ENCODE data around the gene ACSM5.
"Not testable (repeated sequence)": the region's sequence is repeated elsewhere in the genome, so short reads cannot be mapped to it uniquely, and the experiment has no call there.

The ACSM5 gene

DNA sequence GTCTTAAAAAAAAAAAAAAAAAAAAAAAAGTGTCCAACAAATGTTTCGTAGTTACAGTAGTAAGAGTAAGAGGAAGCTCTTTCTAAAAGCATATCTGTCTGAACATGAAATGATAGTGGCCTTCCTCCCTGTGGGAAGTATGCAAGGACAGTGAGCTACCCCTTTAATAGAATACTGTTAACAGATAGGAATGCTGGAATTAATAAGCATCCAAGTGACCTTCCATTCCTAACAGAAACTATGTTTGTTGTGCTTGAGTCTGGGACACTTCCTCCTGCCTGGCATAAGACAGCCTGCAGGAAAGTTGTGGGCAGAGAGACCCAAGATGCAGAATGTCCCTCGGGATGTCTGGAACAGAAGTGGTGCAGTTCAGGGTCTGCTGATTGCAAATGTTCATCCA, 29.6 kb downstream of the ACSM5 start:
- in situ Hi-C loops (cut with HindIII; ENCODE audit: low pct_ligation_motif_present, low pct_unique_long_range_greater_than_20kb, low sequenced_read_pairs); DNase-seq: not testable (repeated sequence)

DNA sequence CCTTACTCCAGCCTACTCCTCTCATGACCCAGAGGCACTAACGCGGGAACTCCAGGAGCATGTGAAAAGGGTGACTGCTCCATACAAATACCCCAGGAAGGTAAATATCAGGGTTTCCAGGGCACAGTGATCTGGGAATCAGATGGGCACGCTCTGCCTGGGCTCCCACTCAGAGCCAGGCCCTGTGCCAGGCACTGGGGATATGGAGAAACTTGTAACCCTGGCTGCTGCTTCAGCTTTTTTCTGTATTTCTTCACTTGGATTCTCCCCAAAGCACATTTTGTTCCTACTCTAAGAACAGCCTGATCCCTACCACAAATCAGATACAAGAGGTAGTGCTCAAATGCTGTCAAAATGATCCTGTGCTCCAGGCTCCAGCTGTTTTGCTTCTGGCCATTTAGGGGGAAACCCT, 30.5 kb downstream of the ACSM5 start:
- in situ Hi-C loops (cut with HindIII; ENCODE audit: low pct_ligation_motif_present, low pct_unique_long_range_greater_than_20kb, low sequenced_read_pairs); DNase-seq: not testable (repeated sequence)

DNA sequence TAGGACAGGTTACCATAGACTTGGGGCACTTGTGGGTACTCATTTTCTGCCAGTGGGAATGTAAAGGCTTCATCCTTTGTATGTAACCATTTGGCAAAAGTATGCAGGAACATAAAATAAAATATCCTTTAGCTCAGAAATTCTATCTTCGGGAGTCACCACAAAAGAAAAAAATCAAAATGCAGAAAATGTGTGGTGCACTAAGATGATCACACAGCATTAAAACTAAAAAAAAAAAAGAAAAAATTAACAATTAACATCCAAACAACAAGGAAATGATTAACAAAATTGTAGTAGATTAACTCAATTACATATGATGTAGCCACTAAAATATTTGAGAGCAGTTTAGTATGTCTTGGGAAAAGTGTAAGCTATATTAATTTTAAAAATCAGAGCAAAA, 31.4 kb downstream of the ACSM5 start:
- in situ Hi-C loops (cut with HindIII; ENCODE audit: low pct_ligation_motif_present, low pct_unique_long_range_greater_than_20kb, low sequenced_read_pairs): not testable (repeated sequence)
- DNase-seq: peak; percentile 43

DNA sequence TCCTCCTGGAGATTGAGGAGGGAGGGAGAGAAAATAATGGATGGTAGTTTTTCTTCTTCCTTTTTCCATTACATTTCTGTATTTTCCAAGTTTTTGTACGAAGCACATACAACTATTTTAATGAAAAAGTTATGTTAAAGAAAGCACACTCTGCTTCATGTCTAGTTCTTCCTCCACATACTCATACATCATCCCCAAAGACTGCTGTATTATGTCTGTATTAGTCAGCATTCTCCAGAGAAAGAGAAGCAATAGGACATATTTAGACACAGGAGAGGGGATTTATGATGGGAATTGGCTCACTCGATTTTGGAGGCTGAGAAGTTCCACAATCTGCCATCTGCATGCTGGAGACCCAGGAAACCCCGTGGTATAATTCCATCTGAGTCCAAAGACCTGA, 31.9 kb downstream of the ACSM5 start:
- in situ Hi-C loops (cut with HindIII; ENCODE audit: low pct_ligation_motif_present, low pct_unique_long_range_greater_than_20kb, low sequenced_read_pairs): no loop called here

DNA sequence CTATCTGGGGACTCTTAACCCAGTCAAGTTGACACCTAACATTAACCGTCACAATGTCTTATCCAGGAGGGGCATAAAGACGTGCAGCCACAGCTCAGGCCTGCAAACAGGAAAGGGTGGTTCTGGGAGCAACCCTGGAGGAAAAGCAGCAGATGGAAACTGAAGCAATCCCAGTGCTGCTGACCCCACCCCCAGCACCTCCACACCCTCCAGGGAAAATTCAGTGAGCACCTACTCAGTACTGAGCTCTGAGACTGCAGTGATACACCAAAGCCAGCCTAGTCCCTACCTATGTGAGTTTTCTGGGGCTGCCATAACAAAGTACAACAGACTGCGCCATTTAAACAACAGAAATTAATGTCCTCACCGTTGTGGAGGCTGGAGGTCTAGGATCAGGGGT, 32.5 kb downstream of the ACSM5 start:
- DNase-seq; in situ Hi-C loops (cut with HindIII; ENCODE audit: low pct_ligation_motif_present, low pct_unique_long_range_greater_than_20kb, low sequenced_read_pairs): not testable (repeated sequence)

More for the DNA sequence above, 31.9 kb downstream of the ACSM5 start:
- DNase-seq: peak; percentile 31

DNA sequence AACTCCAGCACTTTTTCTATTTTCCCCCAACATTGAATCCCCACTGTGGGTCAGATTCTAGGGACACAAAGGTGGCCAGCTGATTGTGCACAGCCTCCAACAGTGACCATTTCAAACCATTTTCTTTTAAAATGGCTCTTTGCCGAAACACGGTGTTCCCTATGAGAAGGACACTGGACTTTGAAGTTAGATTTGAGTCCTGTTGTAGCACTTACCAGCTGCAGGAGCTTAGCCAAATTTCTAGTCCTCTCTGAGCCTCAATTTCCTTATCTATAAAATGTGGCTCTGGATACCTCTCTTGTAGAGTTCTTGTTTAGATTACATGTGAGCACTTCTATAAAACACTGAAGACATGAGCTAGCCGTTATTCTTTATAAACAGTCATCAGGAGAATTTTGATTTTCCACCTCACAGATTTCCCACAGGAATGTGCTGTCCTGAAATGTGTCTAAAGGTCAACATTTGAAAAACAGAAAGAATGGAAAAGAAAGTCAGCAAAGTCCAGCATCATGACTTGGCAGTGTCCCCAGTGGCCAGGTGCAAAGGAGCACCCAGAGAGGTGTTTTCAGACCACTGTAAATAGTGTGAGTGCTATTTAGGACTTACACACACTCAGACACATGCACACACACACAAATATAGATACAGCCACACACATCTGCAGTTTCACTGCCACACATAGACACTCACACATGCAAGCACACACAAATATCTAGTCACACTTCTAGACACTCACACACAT, 37.5 kb downstream of the ACSM5 start:
- DNase-seq; in situ Hi-C loops (cut with HindIII; ENCODE audit: low pct_ligation_motif_present, low pct_unique_long_range_greater_than_20kb, low sequenced_read_pairs): not testable (repeated sequence)

DNA sequence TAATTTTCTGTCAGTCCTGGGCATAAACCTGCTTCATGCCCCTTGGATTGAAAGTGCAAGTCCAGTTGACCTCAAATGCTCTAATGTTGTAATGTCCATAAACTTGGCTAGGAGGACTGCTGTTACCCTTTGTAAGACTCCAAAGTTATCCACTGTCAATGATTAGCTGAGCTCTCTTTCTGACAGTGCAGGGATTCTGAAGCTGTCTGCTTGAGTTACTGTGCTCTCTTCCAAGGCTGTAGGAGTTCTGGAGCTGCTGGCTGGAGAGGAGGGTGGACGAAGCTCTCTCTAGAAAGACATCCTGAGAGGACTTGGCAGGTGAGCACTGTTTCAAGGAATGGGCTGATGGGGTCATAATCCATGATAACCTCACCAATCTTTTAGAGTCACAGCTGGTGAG, 42.0 kb downstream of the ACSM5 start, which contains the start of gene ACSM2A:
Gene ACSM2A (plus strand): TSS at position 158 of the 400 bp plus-strand sequence. CDS start 8,594 bp downstream, outside the sequence.
- in situ Hi-C loops (cut with HindIII; ENCODE audit: low pct_ligation_motif_present, low pct_unique_long_range_greater_than_20kb, low sequenced_read_pairs): not testable (repeated sequence)
- peak; percentile 7 for DNase-seq

DNA sequence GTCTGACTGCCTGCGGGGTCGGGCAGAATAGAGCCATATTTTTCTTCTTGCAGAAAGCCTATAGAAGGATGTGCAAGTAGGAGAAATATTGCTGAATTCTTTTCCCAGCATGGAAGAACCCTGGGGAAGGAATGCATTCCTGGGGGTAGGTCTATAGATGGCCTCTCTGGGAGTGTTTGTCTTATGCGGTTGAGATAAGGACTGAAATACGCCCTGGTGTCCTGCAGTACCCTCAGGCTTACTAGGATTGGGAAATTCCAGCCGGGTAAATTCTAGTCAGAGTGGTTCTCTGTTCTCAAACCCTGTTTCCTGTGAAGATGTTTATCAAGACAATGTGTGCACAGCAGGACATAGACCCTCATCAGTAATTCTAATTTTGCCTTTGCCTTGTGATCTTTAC, 44.3 kb downstream of the ACSM5 start:
- DNase-seq; in situ Hi-C loops (cut with HindIII; ENCODE audit: low pct_ligation_motif_present, low pct_unique_long_range_greater_than_20kb, low sequenced_read_pairs): not testable (repeated sequence)

DNA sequence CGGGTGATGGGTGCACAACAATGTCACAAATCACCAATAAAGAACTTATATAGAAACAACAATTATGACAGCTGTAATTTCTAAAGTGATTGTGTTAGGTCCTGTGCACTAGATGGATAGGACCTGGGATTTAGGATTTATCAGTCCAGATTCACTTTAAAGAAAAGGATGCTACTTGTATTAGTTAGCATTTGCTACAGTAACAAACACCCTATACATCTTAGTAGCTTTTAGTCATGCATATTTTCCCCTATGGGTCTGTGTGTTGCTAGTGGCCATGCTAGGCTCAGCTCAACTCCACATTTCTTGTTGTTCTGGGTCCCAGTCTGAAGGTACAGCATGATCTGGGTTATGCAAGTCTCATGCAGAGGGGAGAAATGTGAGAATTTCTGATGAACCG, 49.9 kb downstream of the ACSM5 start:
- in situ Hi-C loops (cut with HindIII; ENCODE audit: low pct_ligation_motif_present, low pct_unique_long_range_greater_than_20kb, low sequenced_read_pairs); DNase-seq: not testable (repeated sequence)

DNA sequence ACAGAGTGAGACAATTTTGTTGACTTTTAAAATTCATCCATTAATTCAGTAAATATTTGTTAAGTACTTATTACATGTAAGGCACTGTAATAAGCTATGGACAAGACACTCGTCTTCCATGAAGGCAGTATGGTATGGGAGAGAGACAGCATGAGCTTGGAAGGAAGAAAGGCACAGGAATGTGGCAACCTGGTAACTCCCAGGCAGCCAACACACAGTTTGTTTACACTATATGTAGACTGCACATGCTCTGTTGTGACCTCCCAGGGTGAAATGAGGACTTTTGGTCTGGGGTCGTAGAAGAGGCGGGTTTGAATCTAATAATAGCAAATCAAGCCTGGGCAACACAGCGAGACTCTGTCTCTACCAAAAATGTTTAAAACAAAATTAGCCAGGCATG, 51.0 kb downstream of the ACSM5 start:
- in situ Hi-C loops (cut with HindIII; ENCODE audit: low pct_ligation_motif_present, low pct_unique_long_range_greater_than_20kb, low sequenced_read_pairs); DNase-seq: not testable (repeated sequence)

DNA sequence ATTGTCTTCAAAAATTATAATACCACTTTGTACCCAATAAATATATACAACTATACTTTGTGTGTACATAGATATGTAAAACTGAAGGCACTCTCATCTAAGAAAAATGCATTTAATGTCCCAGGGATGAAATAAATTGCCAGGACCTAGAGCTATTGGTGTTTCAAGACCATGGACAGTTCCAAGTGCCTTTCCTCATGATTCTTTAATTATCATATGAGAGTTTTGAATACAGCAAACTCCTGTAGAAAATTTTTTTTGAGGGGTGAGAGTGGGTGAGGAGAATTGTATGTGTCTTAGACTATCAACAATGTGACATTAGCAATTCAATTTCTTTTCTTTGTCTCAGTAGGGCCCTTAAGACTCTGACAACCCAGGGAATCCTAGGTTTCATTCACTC, 59.6 kb downstream of the ACSM5 start:
- DNase-seq; in situ Hi-C loops (cut with HindIII; ENCODE audit: low pct_ligation_motif_present, low pct_unique_long_range_greater_than_20kb, low sequenced_read_pairs): not testable (repeated sequence)

DNA sequence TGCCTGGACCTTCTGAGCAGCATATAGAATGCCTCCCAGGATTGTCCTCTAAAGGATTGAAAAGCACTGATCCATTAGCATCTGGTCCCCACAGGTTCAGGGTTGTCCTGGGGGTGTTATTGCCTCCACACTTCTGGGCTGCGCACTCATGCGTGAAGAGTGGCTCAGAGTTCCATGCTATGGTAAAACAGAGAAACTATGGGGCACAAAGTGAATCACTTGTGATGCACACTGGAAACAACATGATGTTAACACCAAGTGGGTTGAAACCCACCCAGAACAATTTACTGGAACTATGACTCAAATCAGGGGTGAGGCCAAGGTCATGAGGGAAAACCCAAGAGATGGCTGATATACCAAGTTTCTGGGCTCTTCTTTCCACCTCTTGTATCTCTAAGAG, 60.6 kb downstream of the ACSM5 start:
- in situ Hi-C loops (cut with HindIII; ENCODE audit: low pct_ligation_motif_present, low pct_unique_long_range_greater_than_20kb, low sequenced_read_pairs): not testable (repeated sequence)

DNA sequence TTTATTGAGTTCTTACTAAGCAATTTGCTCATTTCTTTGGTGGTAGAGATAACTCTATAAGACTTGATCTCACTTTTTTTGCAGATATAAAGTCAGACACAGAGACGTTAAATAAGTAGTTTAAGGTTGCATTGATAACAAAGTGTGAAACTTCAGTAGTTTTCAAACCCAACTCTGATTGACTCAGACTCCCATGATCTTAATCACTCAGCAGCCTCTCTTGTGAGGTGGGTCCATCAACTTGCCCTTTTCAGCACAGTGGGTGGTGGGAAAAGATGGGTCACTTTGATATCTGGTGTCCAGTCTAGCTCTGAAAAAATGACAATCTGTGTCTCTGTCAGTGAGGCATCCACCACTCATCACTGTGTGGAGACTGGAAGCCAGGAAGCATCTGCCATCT, 61.4 kb downstream of the ACSM5 start:
- in situ Hi-C loops (cut with HindIII; ENCODE audit: low pct_ligation_motif_present, low pct_unique_long_range_greater_than_20kb, low sequenced_read_pairs); DNase-seq: not testable (repeated sequence)

More for the DNA sequence above, 60.6 kb downstream of the ACSM5 start:
- DNase-seq: not testable (repeated sequence)

DNA sequence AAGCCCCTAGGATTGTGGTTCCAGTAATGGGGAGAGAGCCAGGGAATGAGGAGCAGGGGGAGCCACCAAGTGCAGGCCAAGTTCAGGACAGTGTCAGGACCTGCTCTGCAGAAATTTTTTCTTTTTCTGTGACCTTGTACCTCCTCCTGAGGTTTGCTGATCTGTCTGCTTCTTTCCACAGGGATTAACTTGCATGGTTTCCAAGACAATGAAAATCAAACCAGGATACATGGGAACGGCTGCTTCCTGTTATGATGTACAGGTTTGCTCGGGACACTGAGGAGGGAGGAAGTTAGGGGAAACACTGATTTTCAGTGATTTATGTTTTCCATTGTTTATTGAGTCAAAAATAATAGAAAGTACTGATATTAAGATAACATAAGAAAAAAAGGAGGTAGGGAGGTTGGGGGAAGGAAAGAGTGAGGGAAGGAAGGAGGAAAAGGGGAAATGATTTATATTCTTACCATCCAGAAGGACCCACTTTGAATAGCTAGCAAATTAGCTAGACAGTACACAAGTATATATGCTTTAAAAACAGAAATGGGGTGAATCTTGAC, 67.9 kb downstream of the ACSM5 start:
- in situ Hi-C loops (cut with HindIII; ENCODE audit: low pct_ligation_motif_present, low pct_unique_long_range_greater_than_20kb, low sequenced_read_pairs); DNase-seq: not testable (repeated sequence)

DNA sequence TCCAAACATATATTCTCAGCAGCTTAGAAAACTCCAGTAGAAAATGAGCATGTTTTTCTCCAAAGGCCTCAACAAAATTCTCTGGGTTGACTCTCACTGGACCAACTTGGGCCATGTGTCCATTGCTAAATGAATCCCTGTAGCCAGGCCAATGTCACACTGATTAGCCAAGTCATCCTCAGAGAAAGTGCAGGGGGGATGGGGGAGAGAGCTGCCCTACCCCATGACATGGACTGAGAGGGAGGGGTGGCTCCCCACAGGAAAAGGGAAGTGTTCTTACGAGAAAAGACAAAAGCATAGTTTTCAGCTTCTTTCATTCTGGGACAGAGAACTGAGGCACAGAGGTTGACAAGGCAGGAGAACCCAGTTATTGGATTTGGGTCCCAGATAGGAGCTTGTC, 74.7 kb downstream of the ACSM5 start:
- in situ Hi-C loops (cut with HindIII; ENCODE audit: low pct_ligation_motif_present, low pct_unique_long_range_greater_than_20kb, low sequenced_read_pairs): not testable (repeated sequence)

DNA sequence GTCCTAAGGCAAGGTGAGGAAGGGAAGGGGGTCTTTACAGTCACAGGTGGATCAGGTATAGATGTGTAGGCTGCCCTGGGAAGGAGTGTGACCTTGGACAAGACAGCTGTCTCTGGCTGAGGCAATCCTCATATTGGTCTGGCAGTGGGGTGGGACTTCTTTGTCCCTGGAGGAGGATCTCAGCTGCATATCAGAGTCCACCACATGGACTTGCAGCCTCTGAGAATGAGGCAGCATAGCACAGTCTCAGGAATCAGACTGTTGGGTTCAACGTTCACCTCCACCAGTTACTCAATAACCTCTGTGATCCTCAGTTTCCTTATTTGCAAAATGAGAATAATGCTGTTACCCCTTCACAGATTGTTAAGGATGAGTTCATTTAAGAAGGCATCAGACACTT, 75.4 kb downstream of the ACSM5 start:
- no peak for DNase-seq
- in situ Hi-C loops (cut with HindIII; ENCODE audit: low pct_ligation_motif_present, low pct_unique_long_range_greater_than_20kb, low sequenced_read_pairs): no loop called here

More for the DNA sequence above, 74.7 kb downstream of the ACSM5 start:
- not testable (repeated sequence) for DNase-seq

DNA sequence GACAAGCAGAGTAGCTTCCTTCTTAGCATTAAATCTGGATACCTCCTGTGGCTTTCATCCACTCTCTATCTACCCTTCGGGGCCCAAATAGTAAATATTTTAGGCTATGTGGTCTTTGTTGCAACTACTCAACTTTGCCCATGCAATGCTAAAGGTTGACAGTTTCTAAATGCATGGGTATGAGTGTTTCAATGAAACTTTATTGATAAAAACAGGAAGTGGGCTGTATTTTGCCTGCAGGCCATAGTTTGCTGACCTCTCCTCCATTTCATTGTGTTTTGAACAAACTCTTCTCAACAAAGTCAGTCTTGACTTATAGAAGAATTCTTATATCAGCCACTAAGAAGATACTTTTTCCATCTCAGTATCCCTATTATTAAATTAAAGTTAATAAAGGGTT, 76.1 kb downstream of the ACSM5 start:
- in situ Hi-C loops (cut with HindIII; ENCODE audit: low pct_ligation_motif_present, low pct_unique_long_range_greater_than_20kb, low sequenced_read_pairs): no loop called here
- DNase-seq: no peak

Data from ACHN (cell line).